ENCODE measurements around the gene PARVB. TPM values are rescaled to one million over a fixed set of nuclear protein-coding genes. Genes with fewer than 3 reads are reported as not detected.

PARVB gene
- total RNA-seq, 1 donor from 2014 or later, result 122 TPM

DNA sequence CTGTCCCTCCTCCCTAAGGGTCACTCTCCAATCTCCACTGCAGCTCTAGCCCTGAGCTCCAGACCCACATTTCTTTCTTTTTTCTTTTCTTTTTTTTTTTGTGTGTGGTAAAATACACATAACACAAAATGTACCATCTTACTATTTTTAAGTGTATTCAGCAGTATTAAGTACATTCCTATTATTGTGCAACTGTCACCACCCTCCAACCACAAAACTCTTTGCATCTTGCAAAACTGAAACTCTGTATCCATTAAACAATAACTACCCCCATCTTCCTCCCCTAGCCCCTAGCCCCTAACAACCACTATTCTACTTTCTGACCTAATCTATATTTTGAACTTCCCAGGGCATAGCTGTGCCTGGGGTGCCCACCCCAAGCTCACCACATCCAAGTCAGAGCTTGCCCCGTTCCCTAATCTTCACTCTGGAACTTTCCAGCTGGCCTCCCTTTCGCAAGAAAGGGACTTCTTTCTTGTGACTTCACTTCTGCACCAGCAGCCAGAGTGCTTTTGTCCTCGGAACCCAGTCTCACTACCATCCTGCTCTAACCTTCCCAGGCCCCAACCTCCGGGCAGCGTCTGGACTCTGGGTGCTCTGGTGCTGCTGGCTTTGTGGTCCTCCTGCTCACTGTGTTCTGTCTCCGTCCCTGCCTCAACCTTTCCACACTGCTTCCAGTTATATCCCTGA is 187.3 kb downstream of the PARVB start:
- peaks cover 9% of the 10 kb centered on the region for H3K9me3 Mint-ChIP-seq
- intact Hi-C loops (cut with micrococcal nuclease), result no loop called here

DNA sequence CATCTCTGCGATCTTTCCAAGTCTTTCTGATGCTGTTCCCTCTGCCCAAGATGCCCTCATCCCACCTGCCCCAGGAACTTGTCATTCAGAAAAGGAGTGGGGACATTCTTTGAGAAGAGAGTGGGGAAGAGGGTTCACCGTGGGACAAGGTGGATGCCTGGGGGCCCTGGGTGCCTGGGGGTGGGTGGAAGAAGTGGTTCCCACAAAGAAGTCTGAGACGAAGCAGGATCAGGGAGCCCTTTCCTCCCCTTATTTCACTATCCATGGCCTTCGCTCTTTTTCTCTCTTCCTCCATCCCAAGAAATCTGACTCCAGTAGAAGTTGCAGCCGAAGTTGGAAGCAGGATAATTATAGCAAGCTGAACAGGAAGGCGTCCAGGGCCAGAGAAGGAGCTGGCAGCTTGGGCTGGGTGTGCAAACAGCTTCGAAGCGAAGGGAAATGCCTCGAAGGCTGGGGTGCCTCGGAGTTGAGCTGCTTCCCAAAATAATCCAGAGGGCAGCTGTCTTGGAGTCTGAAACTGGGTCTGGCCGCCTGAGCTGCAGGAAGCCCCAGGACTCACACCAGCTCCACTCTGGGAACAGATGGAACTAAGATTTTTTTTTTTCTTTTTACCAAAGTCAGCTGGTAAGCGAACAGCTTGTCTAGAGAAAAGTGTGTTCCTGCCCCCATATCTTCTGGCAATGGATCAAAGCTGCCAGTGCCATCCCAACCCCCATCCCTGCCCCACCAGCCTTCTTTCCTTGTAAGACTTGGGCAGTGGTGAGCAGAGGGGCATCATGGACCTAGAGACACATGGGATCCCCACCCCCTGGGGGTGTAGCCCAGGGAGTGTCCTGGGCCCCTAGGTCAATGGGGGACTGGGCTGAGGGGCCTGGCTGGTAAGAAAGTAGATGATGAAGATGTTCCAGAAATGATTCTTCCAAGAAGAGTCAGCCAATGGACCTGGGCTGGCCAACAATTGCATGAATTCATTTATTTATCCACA is 188.1 kb downstream of the PARVB start:
- H3K4me1 Mint-ChIP-seq (ENCODE audit: low read depth), result peaks cover 6% of the 10 kb centered on the region
- H3K9me3 Mint-ChIP-seq, result peaks cover 9% of the 10 kb centered on the region
- no peak for DNase-seq (ENCODE audit: low spot score)
- peaks cover 16% of the 10 kb centered on the region for H3K36me3 Mint-ChIP-seq (ENCODE audit: low read depth)
- intact Hi-C loops (cut with micrococcal nuclease), result no loop called here
- H3K4me3 Mint-ChIP-seq (ENCODE audit: low read depth), result no peak overlapping the region
- H3K27me3 Mint-ChIP-seq (ENCODE audit: low read depth), result no peaks in the 10 kb centered on the region
- no peak overlapping the region for H3K27ac Mint-ChIP-seq

More for the DNA sequence above, 187.3 kb downstream of the PARVB start:
- no peak for DNase-seq (ENCODE audit: low spot score)
- Mint-ChIP-seq H3K4me3 (ENCODE audit: low read depth) (no peak overlapping the region), H3K27ac (no peak overlapping the region), H3K4me1 (ENCODE audit: low read depth) (peaks cover 6% of the 10 kb centered on the region), H3K27me3 (ENCODE audit: low read depth) (no peaks in the 10 kb centered on the region), H3K36me3 (ENCODE audit: low read depth) (peaks cover 16% of the 10 kb centered on the region)

GRCh38 chr22:44212936-44213335 is 188.8 kb downstream of the PARVB start:
- Mint-ChIP-seq H3K9me3 (peaks cover 9% of the 10 kb centered on the region), H3K4me1 (ENCODE audit: low read depth) (peaks cover 6% of the 10 kb centered on the region), H3K4me3 (ENCODE audit: low read depth) (no peak overlapping the region), H3K36me3 (ENCODE audit: low read depth) (peaks cover 16% of the 10 kb centered on the region), H3K27ac (no peak overlapping the region), H3K27me3 (ENCODE audit: low read depth) (no peaks in the 10 kb centered on the region)
- DNase-seq (ENCODE audit: low spot score), result no peak
- intact Hi-C loops (cut with micrococcal nuclease), result no loop called here

DNA sequence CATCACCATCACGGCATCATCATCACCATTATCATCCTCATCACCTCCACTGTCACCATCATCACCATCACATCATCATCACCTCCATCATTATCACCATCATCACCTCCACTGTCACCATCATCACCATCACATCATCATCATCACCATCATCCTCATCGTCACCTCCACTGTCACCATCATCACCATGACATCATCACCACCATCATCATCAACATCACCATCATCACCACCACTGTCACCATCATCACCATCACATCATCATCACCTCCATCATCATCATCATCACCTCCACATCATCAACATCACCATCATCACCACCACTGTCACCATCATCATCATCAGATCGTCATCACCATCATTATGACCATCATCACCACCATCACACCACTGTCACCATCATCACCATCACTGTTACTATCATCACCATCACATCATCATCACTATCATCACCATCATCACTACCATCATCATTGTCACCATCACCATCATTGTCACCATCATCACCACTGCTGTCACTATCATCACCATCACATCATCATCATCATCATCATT is 189.5 kb downstream of the PARVB start:
- intact Hi-C loops (cut with micrococcal nuclease), result no loop called here
- no peak overlapping the region for H3K27ac Mint-ChIP-seq

DNA sequence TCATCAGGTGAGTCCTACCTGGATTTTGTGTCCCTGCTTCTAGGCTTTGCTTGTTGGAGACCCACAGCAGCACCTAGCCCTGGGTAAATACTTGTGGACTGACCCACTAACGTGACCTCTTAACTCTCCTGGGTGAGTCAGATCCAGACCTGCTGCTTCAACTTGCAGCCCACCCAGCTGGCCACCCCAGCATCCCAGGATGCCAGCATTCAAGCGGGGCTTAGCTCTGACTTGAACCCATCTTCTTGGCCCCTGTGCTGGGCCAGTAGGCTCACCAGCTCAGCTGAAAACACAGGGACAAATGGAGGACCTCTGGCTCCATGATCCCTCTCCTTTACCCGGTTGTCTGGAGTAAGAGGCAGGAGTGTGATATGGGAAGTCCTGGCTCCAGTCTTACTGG is 190.1 kb downstream of the PARVB start:
- Mint-ChIP-seq H3K4me3 (ENCODE audit: low read depth) (no peak overlapping the region), H3K27ac (no peak overlapping the region), H3K4me1 (ENCODE audit: low read depth) (peaks cover 5% of the 10 kb centered on the region), H3K9me3 (peaks cover 5% of the 10 kb centered on the region), H3K27me3 (ENCODE audit: low read depth) (no peaks in the 10 kb centered on the region), H3K36me3 (ENCODE audit: low read depth) (peaks cover 7% of the 10 kb centered on the region)
- DNase-seq (ENCODE audit: low spot score), result no peak
- intact Hi-C loops (cut with micrococcal nuclease), result no loop called here

More for the DNA sequence above, 189.5 kb downstream of the PARVB start:
- Mint-ChIP-seq H3K36me3 (ENCODE audit: low read depth) (peaks cover 12% of the 10 kb centered on the region), H3K9me3 (peaks cover 9% of the 10 kb centered on the region), H3K27me3 (ENCODE audit: low read depth) (no peaks in the 10 kb centered on the region), H3K4me3 (ENCODE audit: low read depth) (no peak overlapping the region), H3K4me1 (ENCODE audit: low read depth) (peaks cover 6% of the 10 kb centered on the region)
- no peak for DNase-seq (ENCODE audit: low spot score)

DNA sequence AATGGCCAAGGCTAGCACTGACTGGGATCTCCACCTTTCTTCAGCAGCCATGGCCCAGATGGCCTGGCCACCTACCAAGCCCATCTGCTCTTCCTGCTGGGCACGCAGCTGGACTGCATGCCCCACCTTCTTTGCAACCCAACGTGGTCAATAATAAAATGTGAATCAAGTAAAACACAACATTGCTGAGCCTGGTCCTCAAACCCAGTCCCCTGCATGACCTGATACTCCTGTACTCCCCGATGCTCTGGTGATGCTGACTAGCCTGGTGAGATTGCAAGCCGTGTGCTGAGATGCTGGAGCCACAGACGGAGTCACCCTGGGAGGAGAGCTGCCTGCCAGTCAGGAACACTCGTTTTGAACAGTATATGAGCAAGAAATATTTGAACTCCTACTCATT is 190.7 kb downstream of the PARVB start:
- peaks cover 3% of the 10 kb centered on the region for H3K36me3 Mint-ChIP-seq (ENCODE audit: low read depth)
- no peak for DNase-seq (ENCODE audit: low spot score)
- H3K9me3 Mint-ChIP-seq, result peaks cover under 1% of the 10 kb centered on the region
- intact Hi-C loops (cut with micrococcal nuclease), result no loop called here
- H3K4me3 Mint-ChIP-seq (ENCODE audit: low read depth), result no peak overlapping the region
- H3K4me1 Mint-ChIP-seq (ENCODE audit: low read depth), result peaks cover under 1% of the 10 kb centered on the region
- H3K27me3 Mint-ChIP-seq (ENCODE audit: low read depth), result no peaks in the 10 kb centered on the region
- H3K27ac Mint-ChIP-seq, result no peak overlapping the region

GRCh38 chr22:44215287-44215686 is 191.2 kb downstream of the PARVB start:
- Mint-ChIP-seq H3K27ac (no peak overlapping the region), H3K4me1 (ENCODE audit: low read depth) (no peaks in the 10 kb centered on the region), H3K36me3 (ENCODE audit: low read depth) (no peaks in the 10 kb centered on the region), H3K9me3 (no peaks in the 10 kb centered on the region), H3K27me3 (ENCODE audit: low read depth) (no peaks in the 10 kb centered on the region), H3K4me3 (ENCODE audit: low read depth) (no peak overlapping the region)
- intact Hi-C loops (cut with micrococcal nuclease), result no loop called here
- DNase-seq (ENCODE audit: low spot score), result no peak

GRCh38 chr22:44217346-44217745 is 193.2 kb downstream of the PARVB start:
- no peak for DNase-seq (ENCODE audit: low spot score)
- no peak overlapping the region for H3K27ac Mint-ChIP-seq
- H3K9me3 Mint-ChIP-seq, result no peaks in the 10 kb centered on the region
- no peaks in the 10 kb centered on the region for H3K36me3 Mint-ChIP-seq (ENCODE audit: low read depth)
- no peak overlapping the region for H3K4me3 Mint-ChIP-seq (ENCODE audit: low read depth)
- no peaks in the 10 kb centered on the region for H3K27me3 Mint-ChIP-seq (ENCODE audit: low read depth)
- intact Hi-C loops (cut with micrococcal nuclease), result no loop called here
- no peaks in the 10 kb centered on the region for H3K4me1 Mint-ChIP-seq (ENCODE audit: low read depth)

DNA sequence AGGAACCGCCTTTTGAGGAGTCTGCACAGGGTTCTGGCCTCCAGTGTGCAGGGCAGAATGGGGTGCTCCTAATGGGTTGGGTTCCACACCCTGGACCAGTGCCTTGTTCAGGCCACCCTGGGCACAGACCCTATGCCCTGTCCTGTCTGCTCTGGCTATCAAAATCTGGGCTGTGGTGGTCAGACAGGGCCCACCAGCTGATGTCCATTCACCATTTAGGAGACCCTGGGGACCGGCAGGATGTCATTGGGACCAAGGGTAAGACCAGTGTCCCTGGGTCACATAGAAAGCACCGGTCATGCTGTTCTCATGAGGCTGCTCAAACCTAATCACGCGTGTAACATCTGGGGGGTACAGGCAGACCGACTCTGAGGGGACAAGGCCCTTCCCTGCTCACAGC is 194.0 kb downstream of the PARVB start:
- intact Hi-C loops (cut with micrococcal nuclease), result no loop called here
- no peak for DNase-seq (ENCODE audit: low spot score)
- Mint-ChIP-seq H3K9me3 (no peaks in the 10 kb centered on the region), H3K27ac (no peak overlapping the region), H3K4me3 (ENCODE audit: low read depth) (no peak overlapping the region), H3K27me3 (ENCODE audit: low read depth) (no peaks in the 10 kb centered on the region), H3K4me1 (ENCODE audit: low read depth) (no peaks in the 10 kb centered on the region), H3K36me3 (ENCODE audit: low read depth) (no peaks in the 10 kb centered on the region)

DNA sequence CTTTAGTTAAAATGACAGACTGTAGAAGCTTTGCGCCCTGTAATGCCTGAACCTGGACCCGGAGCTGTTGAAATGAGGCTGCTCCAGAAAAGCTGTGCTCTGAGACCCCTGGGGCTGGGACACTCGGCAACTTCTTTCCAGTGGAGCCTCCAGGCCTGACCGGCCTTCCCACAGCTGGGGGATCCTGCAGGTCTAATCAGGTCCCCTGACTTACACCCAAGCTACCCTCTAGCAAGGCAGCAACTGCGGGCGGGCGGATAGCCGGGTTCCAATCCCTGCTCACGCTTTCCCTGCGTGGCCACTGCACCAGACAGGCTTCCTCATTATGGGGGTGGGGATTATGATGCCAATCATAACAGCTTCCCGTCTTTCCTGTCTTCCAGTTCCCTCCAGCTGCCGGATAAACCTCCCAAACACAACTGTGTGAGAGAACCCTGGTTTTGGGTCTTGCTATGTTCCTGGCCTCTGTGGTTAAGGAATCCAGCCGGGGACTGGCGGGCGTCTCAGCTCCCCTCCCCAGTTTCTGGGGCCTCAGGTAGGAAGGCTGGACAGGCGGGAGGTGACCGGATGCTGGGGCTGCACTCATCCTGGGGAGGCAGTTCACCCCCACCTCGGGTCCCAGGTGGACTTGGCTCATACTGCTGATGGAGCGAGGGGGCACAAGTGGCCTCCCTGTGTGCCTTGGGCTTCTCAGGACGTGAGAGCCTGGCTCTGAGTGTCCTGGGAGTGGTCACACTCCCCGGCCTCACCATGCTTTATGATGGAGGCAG is 195.2 kb downstream of the PARVB start:
- Mint-ChIP-seq H3K4me3 (ENCODE audit: low read depth) (no peak overlapping the region), H3K27ac (no peak overlapping the region), H3K9me3 (no peaks in the 10 kb centered on the region), H3K4me1 (ENCODE audit: low read depth) (no peaks in the 10 kb centered on the region), H3K27me3 (ENCODE audit: low read depth) (no peaks in the 10 kb centered on the region), H3K36me3 (ENCODE audit: low read depth) (no peaks in the 10 kb centered on the region)
- no peak for DNase-seq (ENCODE audit: low spot score)
- intact Hi-C loops (cut with micrococcal nuclease), result no loop called here

DNA sequence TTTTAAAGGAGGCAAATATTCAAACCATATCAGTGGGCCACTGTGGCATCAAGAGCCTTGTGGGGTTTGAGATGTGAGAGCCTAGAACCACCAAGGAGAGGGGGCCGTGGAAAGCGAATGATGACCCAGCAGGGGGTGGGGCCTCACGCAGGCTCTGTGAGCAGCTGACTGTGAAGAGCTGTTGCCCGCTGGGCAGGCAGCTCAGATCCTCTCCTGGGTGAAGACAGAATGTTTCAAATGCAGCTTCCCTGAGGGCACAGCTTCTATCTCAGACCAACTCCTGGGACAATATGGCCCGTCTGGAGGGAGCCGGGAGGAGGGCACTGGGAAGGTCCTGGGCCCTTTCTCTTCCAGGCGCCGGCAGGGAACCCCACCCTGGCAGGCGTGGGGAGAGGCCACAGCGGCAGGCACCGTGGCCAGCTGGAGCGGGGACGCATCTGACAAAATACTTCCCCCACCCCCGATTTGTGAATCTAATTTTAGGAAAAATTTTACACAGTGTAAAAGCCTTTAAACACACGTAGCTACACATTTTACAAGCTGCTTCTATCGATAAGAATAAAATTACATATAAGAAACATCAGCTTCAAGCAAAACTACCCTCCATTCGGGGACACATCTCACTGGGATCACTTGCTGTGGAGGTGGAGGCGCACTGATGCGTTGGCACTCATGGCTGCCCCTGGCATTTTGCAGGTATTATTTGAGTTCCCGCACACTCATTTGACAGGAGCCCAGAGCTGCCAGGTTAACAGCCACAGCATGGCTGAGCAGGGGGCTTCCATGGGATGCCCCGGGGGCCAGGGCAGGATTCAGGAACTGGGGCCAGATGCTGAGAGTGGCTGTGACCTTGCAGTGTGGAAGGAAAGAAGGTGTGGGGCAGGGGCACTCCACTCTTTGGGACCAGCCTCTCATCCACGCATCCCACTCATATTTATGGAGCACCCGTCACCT is 196.9 kb downstream of the PARVB start:
- Mint-ChIP-seq H3K27me3 (ENCODE audit: low read depth) (peaks cover 7% of the 10 kb centered on the region), H3K4me3 (ENCODE audit: low read depth) (no peak overlapping the region), H3K36me3 (ENCODE audit: low read depth) (no peaks in the 10 kb centered on the region), H3K9me3 (no peaks in the 10 kb centered on the region), H3K4me1 (ENCODE audit: low read depth) (no peaks in the 10 kb centered on the region), H3K27ac (no peak overlapping the region)
- DNase-seq (ENCODE audit: low spot score), result no peak
- intact Hi-C loops (cut with micrococcal nuclease), result no loop called here

Measured in activated T-helper 2 cell treated with anti-CD3 and anti-CD28 coated beads, Interferon-gamma antibody, Interleukin-2, Interleukin-4, amounts not matched to agents 10 μg/mL and 5 μg/mL and 100 μg/mL, durations not matched to agents 14 hours and 24 hours and 36 hours (primary cell).